H9 (cell line): ENCODE measurements around the gene DCHS2. TPM values are rescaled to one million over a fixed set of nuclear protein-coding genes. Genes with fewer than 3 reads are reported as not detected.

ENCODE experiments used
- DNase-seq: peaks from one replicate; pipeline ENCODE4 v3.0.0-alpha.2; 2017
- H2AFZ ChIP-seq: one replicate; pipeline ENCODE4 v1.6.1; 2013; ENCODE audit warnings: mild to moderate bottlenecking, low read length, control low read depth, moderate library complexity
- H2AK5ac ChIP-seq: 2 replicates; pipeline ENCODE4 v1.6.1; 2013; ENCODE audit warnings: low read length, control low read depth, mixed read lengths; ENCODE audit not compliant: insufficient read length
- H2BK120ac ChIP-seq: one replicate; pipeline ENCODE4 v1.6.1; 2013; ENCODE audit warnings: low read depth, mild to moderate bottlenecking, low read length, control low read depth, inconsistent platforms; ENCODE audit not compliant: poor library complexity, severe bottlenecking
- H2BK12ac ChIP-seq: 2 replicates; pipeline ENCODE4 v1.6.1; 2013; ENCODE audit warnings: low read length, control low read depth, mixed read lengths, low read depth; ENCODE audit not compliant: insufficient read length
- H2BK15ac ChIP-seq: 2 replicates; pipeline ENCODE4 v1.6.1; 2013; ENCODE audit warnings: low read depth, low read length, control low read depth
- H2BK20ac ChIP-seq: one replicate; pipeline ENCODE4 v1.6.1; 2013; ENCODE audit warnings: low read depth, mild to moderate bottlenecking, low read length, control low read depth, inconsistent platforms; ENCODE audit not compliant: poor library complexity, severe bottlenecking
- H2BK5ac ChIP-seq: 2 replicates; pipeline ENCODE4 v1.6.1; 2013; ENCODE audit warnings: low read length, control low read depth, mixed read lengths; ENCODE audit not compliant: insufficient read length
- H3K14ac ChIP-seq: 2 replicates; pipeline ENCODE4 v1.6.1; 2013; ENCODE audit warnings: low read length, control low read depth; ENCODE audit not compliant: insufficient read depth
- H3K18ac ChIP-seq: 2 replicates; pipeline ENCODE4 v1.6.1; 2013; ENCODE audit warnings: low read depth, mild to moderate bottlenecking, mixed read lengths, low read length, control low read depth; ENCODE audit not compliant: insufficient read length
- H3K23ac ChIP-seq: 2 replicates; pipeline ENCODE4 v1.6.1; 2013; ENCODE audit warnings: low read length, control low read depth, mixed read lengths, low read depth; ENCODE audit not compliant: insufficient read length
- H3K23me2 ChIP-seq: 2 replicates; pipeline ENCODE4 v1.6.1; 2013; ENCODE audit warnings: low read depth, mild to moderate bottlenecking, mixed read lengths, low read length, control low read depth; ENCODE audit not compliant: insufficient read length, poor library complexity, severe bottlenecking
- H3K27ac ChIP-seq: 2 replicates; pipeline ENCODE4 v1.5.1; 2013; ENCODE audit warnings: low read length, control low read depth, mixed read lengths, low read depth; ENCODE audit not compliant: insufficient read length
- H3K27me3 ChIP-seq: 2 replicates; pipeline ENCODE4 v1.6.1; 2013; ENCODE audit warnings: low read length, control low read depth, inconsistent platforms; ENCODE audit not compliant: insufficient read depth
- H3K4ac ChIP-seq: 2 replicates; pipeline ENCODE4 v1.6.1; 2013; ENCODE audit warnings: low read depth, mild to moderate bottlenecking, control low read depth, inconsistent platforms, low read length, moderate library complexity
- H3K4me1 ChIP-seq: 2 replicates; pipeline ENCODE4 v1.6.1; 2013; ENCODE audit warnings: low read length, control low read depth, inconsistent platforms; ENCODE audit not compliant: insufficient read depth
- H3K4me2 ChIP-seq: 2 replicates; pipeline ENCODE4 v1.6.1; 2013; ENCODE audit warnings: low read length, control low read depth, mixed read lengths; ENCODE audit not compliant: insufficient read length, insufficient read depth
- H3K56ac ChIP-seq: 2 replicates; pipeline ENCODE4 v1.6.1; 2013; ENCODE audit warnings: low read depth, mild to moderate bottlenecking, mixed read lengths, low read length, control low read depth; ENCODE audit not compliant: insufficient read length
- H3K79me1 ChIP-seq: 2 replicates; pipeline ENCODE4 v1.6.1; 2013; ENCODE audit warnings: low read depth, mild to moderate bottlenecking, moderate library complexity, low read length, control low read depth, inconsistent platforms; ENCODE audit not compliant: insufficient read depth, poor library complexity, severe bottlenecking
- H3K79me2 ChIP-seq: 2 replicates; pipeline ENCODE4 v1.6.1; 2013; ENCODE audit warnings: low read length, control low read depth, inconsistent platforms; ENCODE audit not compliant: insufficient read depth
- H3K9ac ChIP-seq: 2 replicates; pipeline ENCODE4 v1.6.1; 2013; ENCODE audit warnings: low read length, control low read depth, mixed read lengths; ENCODE audit not compliant: insufficient read length; ENCODE audit errors: extremely low read depth
- H3K9me3 ChIP-seq: one replicate; pipeline ENCODE4 v1.6.1; 2013; ENCODE audit warnings: low read depth, low read length, inconsistent platforms; ENCODE audit not compliant: control insufficient read depth
- H3T11ph ChIP-seq: one replicate; pipeline ENCODE4 v1.6.1; 2013; ENCODE audit warnings: mild to moderate bottlenecking, low read length, control low read depth, inconsistent platforms
- H4K20me1 ChIP-seq: one replicate; pipeline ENCODE4 v1.6.1; 2013; ENCODE audit not compliant: control insufficient read depth, insufficient read length, insufficient read depth
- H4K5ac ChIP-seq: 2 replicates; pipeline ENCODE4 v1.6.1; 2013; ENCODE audit warnings: low read depth, mild to moderate bottlenecking, mixed read lengths, low read length, control low read depth; ENCODE audit not compliant: insufficient read length
- H4K8ac ChIP-seq: replicated peaks from 2 replicates; pipeline ENCODE4 v1.6.1; 2013; ENCODE audit warnings: low read length, control low read depth, mixed read lengths, low read depth; ENCODE audit not compliant: insufficient read length
- H4K91ac ChIP-seq: 2 replicates; pipeline ENCODE4 v1.6.1; 2013; ENCODE audit warnings: low read depth, mild to moderate bottlenecking, moderate library complexity, mixed read lengths, low read length, control low read depth; ENCODE audit not compliant: insufficient read length
- H3K27ac Mint-ChIP-seq, 3 experiments: 2 replicates in 2 of 3; 3 replicates in 1 of 3; pipeline ENCODE4 v1.8.0; 2020 to 2021; ENCODE audit warnings: mixed read lengths in 3 of 3, mild to moderate bottlenecking in 1 of 3, moderate library complexity in 1 of 3
- H3K27me3 Mint-ChIP-seq: 2 replicates; pipeline ENCODE4 v1.8.0; 2021; ENCODE audit warnings: low read depth, mild to moderate bottlenecking, moderate library complexity, mixed read lengths
- H3K36me3 Mint-ChIP-seq, 3 experiments: 2 replicates in 2 of 3; 3 replicates in 1 of 3; pipeline ENCODE4 v1.8.0; 2020 to 2021; ENCODE audit warnings: low read depth in 3 of 3, mixed read lengths in 3 of 3; ENCODE audit not compliant: insufficient read depth in 1 of 3
- H3K4me1 Mint-ChIP-seq, 2 experiments: 2 replicates each; pipeline ENCODE4 v1.8.0; 2020; ENCODE audit warnings: mixed read lengths in 2 of 2
- H3K4me3 Mint-ChIP-seq, 2 experiments: 2 replicates in 1 of 2; 3 replicates in 1 of 2; pipeline ENCODE4 v1.8.0; 2020 to 2021; ENCODE audit warnings: mild to moderate bottlenecking in 2 of 2, mixed read lengths in 2 of 2, moderate library complexity in 1 of 2
- H3K9me3 Mint-ChIP-seq, 2 experiments: 2 replicates in 1 of 2; 3 replicates in 1 of 2; pipeline ENCODE4 v1.8.0; 2020; ENCODE audit warnings: mild to moderate bottlenecking in 2 of 2, mixed read lengths in 2 of 2, moderate library complexity in 1 of 2
- WGBS: extraction: QIAGEN DNeasy Blood & Tissue Kit; methylation state at CpG from one replicate; pipeline ENCODE4 v1.1.7; 2013; ENCODE audit warnings: missing lambda C conversion rate, low lambda C conversion rate, mixed read lengths; ENCODE audit not compliant: insufficient read length; ENCODE audit errors: extremely low coverage; 5-methylcytosine and 5-hydroxymethylcytosine counted together
- total RNA-seq: library from RNA; stranded (reverse); gene quantifications from 2 replicates; pipeline ENCODE4 v1.2.1, GENCODE V29; 2021
- TF ChIP-seq, protein P1 (sequence below): fragments of 200-600 bp; sonication (generic); conservative IDR thresholded peaks from 3 replicates; pipeline ENCODE4 v1.8.0; 2021; ENCODE audit warnings: antibody characterized with exemption, mild to moderate bottlenecking

Gene DCHS2
- total RNA-seq, 1 experiment from 2014 or later, result 0.57 TPM

DNA sequence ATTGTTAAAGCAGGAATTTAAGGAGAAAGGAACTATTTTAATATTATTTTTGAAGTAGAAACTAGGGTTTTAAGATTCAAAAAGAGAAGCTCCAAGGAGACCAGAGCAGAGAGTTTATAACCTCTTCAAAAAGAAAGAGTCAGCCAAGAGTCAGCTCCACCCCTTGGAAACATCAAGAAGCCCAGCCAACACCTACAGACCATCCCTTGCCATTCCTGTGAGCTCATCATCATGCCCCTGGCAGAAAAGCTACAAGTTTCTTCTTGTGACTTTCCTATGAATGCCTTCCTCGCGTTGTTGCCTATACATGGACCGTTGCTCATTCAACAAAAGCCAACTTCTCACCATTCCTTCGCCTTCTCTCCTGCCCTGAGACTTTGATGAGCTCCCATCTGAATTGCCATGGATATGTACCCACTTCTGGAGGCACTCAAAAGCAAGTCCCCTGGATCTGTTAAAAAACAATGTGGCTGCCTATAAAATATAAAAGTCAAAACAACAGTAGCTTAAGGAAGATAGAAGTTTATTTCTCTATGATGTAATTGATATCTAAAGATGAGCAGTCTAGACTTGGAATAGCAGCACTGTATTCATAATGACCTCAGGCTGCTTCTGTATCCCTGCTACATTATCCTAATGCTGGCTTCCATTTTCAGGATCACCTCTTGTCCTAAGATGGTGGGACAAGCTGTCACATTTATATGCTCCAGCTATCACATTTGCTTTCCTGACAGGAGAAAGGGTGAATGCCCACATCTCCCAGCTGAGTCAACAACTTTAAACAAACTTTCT, 38.3 kb upstream of the DCHS2 start:
- H3K23me2 ChIP-seq, result no peaks in the 10 kb centered on the region
- H3K27me3 Mint-ChIP-seq, result peaks cover under 1% of the 10 kb centered on the region
- H3K4ac ChIP-seq, result no peak overlapping the region
- H3K9me3 Mint-ChIP-seq, result no peaks in the 10 kb centered on the region
- H3K79me2 ChIP-seq, result no peaks in the 10 kb centered on the region
- H3K4me1 Mint-ChIP-seq, result 0 out of 4 replicates have a peak, but pooled peaks cover 4 to 6% of the 10 kb centered on the region in 2 experiments
- no peaks in the 10 kb centered on the region for H3K36me3 Mint-ChIP-seq
- no peak overlapping the region for H3T11ph ChIP-seq
- no peak overlapping the region for H2BK5ac ChIP-seq
- no peak overlapping the region for H3K4me3 Mint-ChIP-seq
- H3K27ac ChIP-seq, result no peak overlapping the region
- H3K79me1 ChIP-seq, result no peaks in the 10 kb centered on the region
- TF ChIP-seq, protein P1, sequence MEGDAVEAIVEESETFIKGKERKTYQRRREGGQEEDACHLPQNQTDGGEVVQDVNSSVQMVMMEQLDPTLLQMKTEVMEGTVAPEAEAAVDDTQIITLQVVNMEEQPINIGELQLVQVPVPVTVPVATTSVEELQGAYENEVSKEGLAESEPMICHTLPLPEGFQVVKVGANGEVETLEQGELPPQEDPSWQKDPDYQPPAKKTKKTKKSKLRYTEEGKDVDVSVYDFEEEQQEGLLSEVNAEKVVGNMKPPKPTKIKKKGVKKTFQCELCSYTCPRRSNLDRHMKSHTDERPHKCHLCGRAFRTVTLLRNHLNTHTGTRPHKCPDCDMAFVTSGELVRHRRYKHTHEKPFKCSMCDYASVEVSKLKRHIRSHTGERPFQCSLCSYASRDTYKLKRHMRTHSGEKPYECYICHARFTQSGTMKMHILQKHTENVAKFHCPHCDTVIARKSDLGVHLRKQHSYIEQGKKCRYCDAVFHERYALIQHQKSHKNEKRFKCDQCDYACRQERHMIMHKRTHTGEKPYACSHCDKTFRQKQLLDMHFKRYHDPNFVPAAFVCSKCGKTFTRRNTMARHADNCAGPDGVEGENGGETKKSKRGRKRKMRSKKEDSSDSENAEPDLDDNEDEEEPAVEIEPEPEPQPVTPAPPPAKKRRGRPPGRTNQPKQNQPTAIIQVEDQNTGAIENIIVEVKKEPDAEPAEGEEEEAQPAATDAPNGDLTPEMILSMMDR, result no peak
- H3K9ac ChIP-seq, result no peak overlapping the region
- WGBS, result no CpG with 5 or more reads among the region's 4 CpGs
- no peak overlapping the region for H2BK120ac ChIP-seq
- no peaks in the 10 kb centered on the region for H3K4me1 ChIP-seq
- no peak overlapping the region for H4K8ac ChIP-seq
- H3K9me3 ChIP-seq, result no peaks in the 10 kb centered on the region
- H3K27me3 ChIP-seq, result no peaks in the 10 kb centered on the region
- H2BK12ac ChIP-seq, result no peak overlapping the region
- H2AK5ac ChIP-seq, result no peak overlapping the region
- H3K14ac ChIP-seq, result no peak overlapping the region; the same call in 1 of the 2 replicates
- no peak overlapping the region for H4K5ac ChIP-seq
- H3K18ac ChIP-seq, result no peak overlapping the region
- H2BK15ac ChIP-seq, result no peak overlapping the region
- no peak overlapping the region for H2AFZ ChIP-seq
- H4K20me1 ChIP-seq, result no peaks in the 10 kb centered on the region
- H3K27ac Mint-ChIP-seq, result no peak overlapping the region
- no peak overlapping the region for H3K56ac ChIP-seq
- no peak for DNase-seq
- no peak overlapping the region for H3K4me2 ChIP-seq
- no peak overlapping the region for H3K23ac ChIP-seq
- no peak overlapping the region for H2BK20ac ChIP-seq
- H4K91ac ChIP-seq, result no peak overlapping the region
